ENCODE results near the gene SLC25A29.
"Not testable (repeated sequence)": the region's sequence is repeated elsewhere in the genome, so short reads cannot be mapped to it uniquely, and the experiment has no call there.

The SLC25A29 gene

GRCh38 chr14:100346306-100347091 is 40.3 kb upstream of the SLC25A29 start:
- no peak for DNase-seq (ENCODE audit: low spot score)
- in situ Hi-C loops (cut with MboI; ENCODE audit: low sequenced_read_pairs, unreplicated experiment) = no loop called here
- TF ChIP-seq CTCF (IDR thresholded peaks at IDR 0.05; ENCODE audit: borderline replicate concordance, control extremely low read depth, extremely low read depth, insufficient read depth, missing control alignments) = no peak

- in situ Hi-C loops (cut with MboI; ENCODE audit: low sequenced_read_pairs, unreplicated experiment) = no loop called here
- no peak for DNase-seq (ENCODE audit: low spot score)
- TF ChIP-seq CTCF (IDR thresholded peaks at IDR 0.05; ENCODE audit: borderline replicate concordance, control extremely low read depth, extremely low read depth, insufficient read depth, missing control alignments) = no peak
Observed at GRCh38 chr14:100345711-100346110, 39.5 kb upstream of the SLC25A29 start.

- in situ Hi-C loops (cut with MboI; ENCODE audit: low sequenced_read_pairs, unreplicated experiment); DNase-seq (ENCODE audit: low spot score): not testable (repeated sequence)
Observed at GRCh38 chr14:100344657-100345056, 38.4 kb upstream of the SLC25A29 start.

GRCh38 chr14:100342826-100343225 is 36.6 kb upstream of the SLC25A29 start:
- in situ Hi-C loops (cut with MboI; ENCODE audit: low sequenced_read_pairs, unreplicated experiment); DNase-seq (ENCODE audit: low spot score): not testable (repeated sequence)

- no peak for TF ChIP-seq CTCF (IDR thresholded peaks at IDR 0.05; ENCODE audit: borderline replicate concordance, control extremely low read depth, extremely low read depth, insufficient read depth, missing control alignments)
Observed at GRCh38 chr14:100342195-100342594, 36.0 kb upstream of the SLC25A29 start.

GRCh38 chr14:100341301-100342031 is 35.2 kb upstream of the SLC25A29 start:
- DNase-seq (ENCODE audit: low spot score) = peak; percentile 80
- TF ChIP-seq CTCF (IDR thresholded peaks at IDR 0.05; ENCODE audit: borderline replicate concordance, control extremely low read depth, extremely low read depth, insufficient read depth, missing control alignments) = no peak
- in situ Hi-C loops (cut with MboI; ENCODE audit: low sequenced_read_pairs, unreplicated experiment) = no loop called here

More at GRCh38 chr14:100342195-100342594, 36.0 kb upstream of the SLC25A29 start:
- no peak for DNase-seq (ENCODE audit: low spot score)
- in situ Hi-C loops (cut with MboI; ENCODE audit: low sequenced_read_pairs, unreplicated experiment) = no loop called here

GRCh38 chr14:100340423-100340813 is 34.2 kb upstream of the SLC25A29 start:
- TF ChIP-seq CTCF (IDR thresholded peaks at IDR 0.05; ENCODE audit: borderline replicate concordance, control extremely low read depth, extremely low read depth, insufficient read depth, missing control alignments) = no peak
- DNase-seq (ENCODE audit: low spot score) = no peak
- in situ Hi-C loops (cut with MboI; ENCODE audit: low sequenced_read_pairs, unreplicated experiment) = no loop called here

Data from GM13976 (cell line).